ENCODE data around the gene CSAD.
"Not testable (repeated sequence)": the region's sequence is repeated elsewhere in the genome, so short reads cannot be mapped to it uniquely, and the experiment has no call there.

The CSAD gene

DNA sequence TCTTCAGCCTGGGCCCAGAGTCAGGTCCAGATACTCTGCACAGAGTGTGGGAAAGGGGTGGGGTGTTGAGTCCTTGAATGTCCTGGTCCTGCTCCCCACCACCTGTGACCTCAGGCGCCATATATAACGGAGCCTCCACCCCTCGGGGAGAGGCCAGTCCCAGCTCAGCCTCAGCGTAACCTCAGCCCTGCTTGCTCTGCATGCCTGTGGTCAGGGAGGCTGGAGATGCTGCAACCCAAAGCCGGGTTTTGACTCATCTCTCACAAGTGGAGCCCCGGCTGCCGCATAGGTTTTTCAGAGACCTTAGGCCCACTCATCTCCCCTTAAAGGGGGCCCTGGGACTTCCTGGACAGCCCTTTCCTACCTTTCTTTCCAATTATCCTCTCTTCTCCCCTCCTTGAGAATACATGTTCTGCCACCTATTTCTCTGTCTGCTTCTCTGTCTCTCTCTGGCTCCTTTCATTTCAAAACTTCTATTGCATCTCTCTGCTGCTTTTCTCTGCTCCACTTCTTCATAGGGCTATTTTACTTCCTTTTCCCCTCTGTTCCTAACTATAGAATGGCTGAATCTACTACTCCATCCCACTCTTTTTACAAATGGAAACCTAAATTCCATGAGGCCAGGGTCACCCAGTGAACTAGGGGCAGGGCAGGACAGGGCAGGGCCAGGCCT lies 25.2 kb upstream of the CSAD start:
- no peaks in the 10 kb centered on the region for H3K79me2 ChIP-seq (ENCODE audit: low read length)
- H4K20me1 ChIP-seq (ENCODE audit: insufficient read depth, low read length): no peaks in the 10 kb centered on the region
- peaks cover 62% of the 10 kb centered on the region for H3K4me1 ChIP-seq (ENCODE audit: low read length)
- 0 out of 2 replicates have a peak, but pooled peaks cover 3% of the 10 kb centered on the region for H3K27me3 ChIP-seq (ENCODE audit: low read depth, low read length)
- TF ChIP-seq, protein P1, sequence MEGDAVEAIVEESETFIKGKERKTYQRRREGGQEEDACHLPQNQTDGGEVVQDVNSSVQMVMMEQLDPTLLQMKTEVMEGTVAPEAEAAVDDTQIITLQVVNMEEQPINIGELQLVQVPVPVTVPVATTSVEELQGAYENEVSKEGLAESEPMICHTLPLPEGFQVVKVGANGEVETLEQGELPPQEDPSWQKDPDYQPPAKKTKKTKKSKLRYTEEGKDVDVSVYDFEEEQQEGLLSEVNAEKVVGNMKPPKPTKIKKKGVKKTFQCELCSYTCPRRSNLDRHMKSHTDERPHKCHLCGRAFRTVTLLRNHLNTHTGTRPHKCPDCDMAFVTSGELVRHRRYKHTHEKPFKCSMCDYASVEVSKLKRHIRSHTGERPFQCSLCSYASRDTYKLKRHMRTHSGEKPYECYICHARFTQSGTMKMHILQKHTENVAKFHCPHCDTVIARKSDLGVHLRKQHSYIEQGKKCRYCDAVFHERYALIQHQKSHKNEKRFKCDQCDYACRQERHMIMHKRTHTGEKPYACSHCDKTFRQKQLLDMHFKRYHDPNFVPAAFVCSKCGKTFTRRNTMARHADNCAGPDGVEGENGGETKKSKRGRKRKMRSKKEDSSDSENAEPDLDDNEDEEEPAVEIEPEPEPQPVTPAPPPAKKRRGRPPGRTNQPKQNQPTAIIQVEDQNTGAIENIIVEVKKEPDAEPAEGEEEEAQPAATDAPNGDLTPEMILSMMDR (IDR thresholded peaks at IDR 0.05; ENCODE audit: low read depth, low read length): no peak
- TF ChIP-seq EZH2phosphoT487 (IDR thresholded peaks at IDR 0.05; ENCODE audit: low read depth): no peak
- H3K36me3 ChIP-seq (replicated peaks; ENCODE audit: low read depth, low read length): no peaks in the 10 kb centered on the region
- peak overlapping the region; percentile 71 for H3K4me3 ChIP-seq (ENCODE audit: low read length)
- peak overlapping the region; percentile 46; the same call in 1 of the 2 replicates for H3K9ac ChIP-seq (ENCODE audit: low read length)
- peak overlapping the region; percentile 83 for H3K4me2 ChIP-seq (ENCODE audit: low read length)
- H3K9me3 ChIP-seq (ENCODE audit: insufficient read depth, low read length): no peaks in the 10 kb centered on the region
- peak overlapping the region; percentile 58 for H3K27ac ChIP-seq (ENCODE audit: low read length)
- no peak overlapping the region for H2AFZ ChIP-seq (ENCODE audit: low read depth, low read length)

DNA sequence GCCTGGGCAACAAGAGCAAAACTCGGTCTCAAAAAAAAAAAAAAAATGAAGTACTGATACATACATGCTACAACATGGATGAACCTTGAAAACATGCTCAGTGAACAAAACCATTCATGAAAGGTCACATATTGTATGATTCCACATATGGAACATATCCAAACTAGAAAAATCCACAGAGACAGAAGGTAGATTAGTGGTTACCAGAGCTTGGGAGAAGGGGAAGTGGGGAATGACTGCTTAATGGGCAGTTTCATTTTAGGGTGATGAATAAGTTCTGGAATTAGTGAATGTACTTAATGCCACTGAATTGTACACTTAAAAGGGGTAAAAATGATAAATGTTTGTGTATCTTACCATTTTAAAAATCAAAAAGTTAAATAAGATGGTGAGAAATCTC lies 23.6 kb upstream of the CSAD start:
- Histone ChIP-seq H3K4me1 (ENCODE audit: low read length) (peaks cover 73% of the 10 kb centered on the region), H2AFZ (ENCODE audit: low read depth, low read length) (no peak overlapping the region), H3K27ac (ENCODE audit: low read length) (no peak overlapping the region), H3K79me2 (ENCODE audit: low read length) (no peaks in the 10 kb centered on the region), H3K9me3 (ENCODE audit: insufficient read depth, low read length) (no peaks in the 10 kb centered on the region), H3K4me2 (ENCODE audit: low read length) (no peak overlapping the region), H3K27me3 (ENCODE audit: low read depth, low read length) (0 out of 2 replicates have a peak, but pooled peaks cover 3% of the 10 kb centered on the region), H4K20me1 (ENCODE audit: insufficient read depth, low read length) (no peaks in the 10 kb centered on the region), H3K4me3 (ENCODE audit: low read length) (no peak overlapping the region), H3K36me3 (replicated peaks; ENCODE audit: low read depth, low read length) (no peaks in the 10 kb centered on the region), H3K9ac (ENCODE audit: low read length) (no peak overlapping the region)
- TF ChIP-seq EZH2phosphoT487 (IDR thresholded peaks at IDR 0.05; ENCODE audit: low read depth): no peak
- TF ChIP-seq, protein P1 (IDR thresholded peaks at IDR 0.05; ENCODE audit: low read depth, low read length): no peak

DNA sequence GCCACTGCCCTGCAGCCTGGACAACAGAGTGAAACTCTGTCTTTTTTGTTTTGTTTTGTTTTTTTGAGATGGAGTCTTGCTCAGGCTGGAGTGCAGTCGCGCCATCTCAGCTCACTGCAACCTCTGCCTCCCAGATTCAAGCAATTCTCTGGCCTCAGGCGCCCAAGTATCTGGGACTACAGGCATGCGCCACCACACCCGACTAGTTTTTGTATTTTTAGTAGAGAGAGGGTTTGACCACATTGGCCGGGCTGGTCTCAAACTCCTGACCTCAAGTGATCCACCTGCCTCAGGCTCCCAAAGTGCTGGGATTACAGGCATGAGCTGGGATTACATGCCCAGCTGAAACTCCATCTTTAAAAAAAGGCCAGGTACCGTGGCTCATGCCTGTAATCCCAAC lies 21.6 kb upstream of the CSAD start:
- H3K9ac ChIP-seq (ENCODE audit: low read length); H3K27ac ChIP-seq (ENCODE audit: low read length); H3K79me2 ChIP-seq (ENCODE audit: low read length); H3K36me3 ChIP-seq (replicated peaks; ENCODE audit: low read depth, low read length); H4K20me1 ChIP-seq (ENCODE audit: insufficient read depth, low read length); H3K9me3 ChIP-seq (ENCODE audit: insufficient read depth, low read length); H2AFZ ChIP-seq (ENCODE audit: low read depth, low read length); H3K4me3 ChIP-seq (ENCODE audit: low read length); H3K27me3 ChIP-seq (ENCODE audit: low read depth, low read length); H3K4me2 ChIP-seq (ENCODE audit: low read length): not testable (repeated sequence)
- H3K4me1 ChIP-seq (ENCODE audit: low read length): peaks cover 64% of the 10 kb centered on the region

- H3K4me1 ChIP-seq (ENCODE audit: low read length): peaks cover 57% of the 10 kb centered on the region
- H3K36me3 ChIP-seq (replicated peaks; ENCODE audit: low read depth, low read length): no peaks in the 10 kb centered on the region
- 0 out of 2 replicates have a peak, but pooled peaks cover 3% of the 10 kb centered on the region for H3K27me3 ChIP-seq (ENCODE audit: low read depth, low read length)
- no peaks in the 10 kb centered on the region for H3K79me2 ChIP-seq (ENCODE audit: low read length)
- H4K20me1 ChIP-seq (ENCODE audit: insufficient read depth, low read length): no peaks in the 10 kb centered on the region
- no peak overlapping the region for H3K27ac ChIP-seq (ENCODE audit: low read length)
- TF ChIP-seq, protein P1 (IDR thresholded peaks at IDR 0.05; ENCODE audit: low read depth, low read length): no peak
- TF ChIP-seq EZH2phosphoT487 (IDR thresholded peaks at IDR 0.05; ENCODE audit: low read depth): no peak
- H3K4me3 ChIP-seq (ENCODE audit: low read length): no peak overlapping the region
- no peak overlapping the region for H2AFZ ChIP-seq (ENCODE audit: low read depth, low read length)
- no peaks in the 10 kb centered on the region for H3K9me3 ChIP-seq (ENCODE audit: insufficient read depth, low read length)
- no peak overlapping the region for H3K4me2 ChIP-seq (ENCODE audit: low read length)
- H3K9ac ChIP-seq (ENCODE audit: low read length): no peak overlapping the region
These were observed 20.9 kb upstream of the CSAD start for GRCh38 chr12:53201639-53202038.

All from OCI-LY3 (cell line).